Measurements from ENCODE around the gene WDR81.
A peak's percentile ranks its signal among the peaks of the same experiment; 100 is the strongest.
"Not testable (repeated sequence)": the region's sequence is repeated elsewhere in the genome, so short reads cannot be mapped to it uniquely, and the experiment has no call there.

Gene WDR81

DNA sequence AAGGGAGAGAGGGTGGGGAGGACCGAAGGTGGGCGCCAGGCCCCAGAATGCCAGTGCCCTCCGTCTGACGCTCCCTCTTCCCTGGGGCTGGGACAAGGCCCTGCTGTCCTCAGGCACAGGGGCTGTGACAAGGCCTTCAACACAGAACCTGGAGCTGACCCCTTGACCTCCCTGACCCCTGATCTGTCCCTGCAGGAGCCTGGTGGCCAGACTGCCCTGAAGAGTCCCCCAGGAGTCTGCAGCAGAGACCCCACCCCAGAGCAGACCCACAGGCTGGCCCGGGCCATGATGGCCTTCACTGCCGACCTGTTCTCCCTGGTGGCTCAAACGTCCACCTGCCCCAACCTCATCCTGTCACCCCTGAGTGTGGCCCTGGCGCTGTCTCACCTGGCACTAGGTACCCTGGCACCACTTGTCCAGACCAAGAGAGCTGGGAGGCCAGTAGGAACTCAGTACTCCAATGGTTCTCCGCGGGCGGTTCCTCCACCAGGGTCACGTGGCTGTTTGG, 21.1 kb downstream of the WDR81 start:
- DNase-seq, result no peak
- in situ Hi-C loops (cut with MboI; ENCODE audit: low pct_unique_long_range_greater_than_20kb, low sequenced_read_pairs), result no loop called here

DNA sequence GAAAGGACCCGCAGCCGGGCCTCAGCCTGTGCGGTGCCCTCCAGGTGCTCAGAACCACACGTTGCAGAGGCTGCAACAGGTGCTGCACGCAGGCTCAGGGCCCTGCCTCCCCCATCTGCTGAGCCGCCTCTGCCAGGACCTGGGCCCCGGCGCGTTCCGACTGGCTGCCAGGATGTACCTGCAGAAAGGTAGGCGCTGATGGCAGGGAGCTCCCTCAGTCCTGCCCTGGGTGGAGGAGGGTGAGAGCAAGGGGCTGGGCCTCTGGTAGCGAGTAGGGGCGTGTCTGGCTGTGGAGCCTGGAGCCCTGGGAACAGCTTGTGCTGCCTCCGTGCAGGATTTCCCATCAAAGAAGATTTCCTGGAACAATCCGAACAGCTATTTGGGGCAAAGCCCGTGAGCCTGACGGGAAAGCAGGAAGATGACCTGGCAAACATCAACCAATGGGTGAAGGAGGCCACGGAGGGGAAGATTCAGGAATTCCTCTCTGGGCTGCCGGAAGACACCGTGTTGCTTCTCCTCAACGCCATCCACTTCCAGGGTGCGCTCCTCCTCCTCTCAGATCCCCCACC, 22.6 kb downstream of the WDR81 start:
- in situ Hi-C loops (cut with MboI; ENCODE audit: low pct_unique_long_range_greater_than_20kb, low sequenced_read_pairs), result no loop called here
- DNase-seq, result no peak

DNA sequence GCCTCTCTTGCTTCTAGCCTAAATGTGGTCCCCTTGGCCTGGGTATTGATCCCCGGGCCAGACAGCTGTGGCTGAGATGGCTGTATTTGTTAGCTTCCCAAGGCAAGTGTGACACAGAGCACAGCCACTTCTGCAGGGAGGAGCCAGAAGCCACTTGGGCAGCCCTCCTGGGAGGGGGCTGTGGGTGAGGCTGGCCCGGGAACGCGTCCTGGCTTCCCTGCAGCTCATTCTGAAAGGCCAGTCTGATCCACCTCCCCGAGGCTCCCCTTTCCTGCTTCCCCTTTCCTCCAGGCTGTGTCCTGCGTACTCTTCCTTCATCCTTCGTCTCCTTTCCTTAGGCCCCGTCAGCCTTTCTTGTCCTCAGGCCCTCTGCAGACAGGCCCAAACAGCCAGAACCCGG, 26.1 kb downstream of the WDR81 start:
- no peak for DNase-seq
- in situ Hi-C loops (cut with MboI; ENCODE audit: low pct_unique_long_range_greater_than_20kb, low sequenced_read_pairs), result no loop called here

DNA sequence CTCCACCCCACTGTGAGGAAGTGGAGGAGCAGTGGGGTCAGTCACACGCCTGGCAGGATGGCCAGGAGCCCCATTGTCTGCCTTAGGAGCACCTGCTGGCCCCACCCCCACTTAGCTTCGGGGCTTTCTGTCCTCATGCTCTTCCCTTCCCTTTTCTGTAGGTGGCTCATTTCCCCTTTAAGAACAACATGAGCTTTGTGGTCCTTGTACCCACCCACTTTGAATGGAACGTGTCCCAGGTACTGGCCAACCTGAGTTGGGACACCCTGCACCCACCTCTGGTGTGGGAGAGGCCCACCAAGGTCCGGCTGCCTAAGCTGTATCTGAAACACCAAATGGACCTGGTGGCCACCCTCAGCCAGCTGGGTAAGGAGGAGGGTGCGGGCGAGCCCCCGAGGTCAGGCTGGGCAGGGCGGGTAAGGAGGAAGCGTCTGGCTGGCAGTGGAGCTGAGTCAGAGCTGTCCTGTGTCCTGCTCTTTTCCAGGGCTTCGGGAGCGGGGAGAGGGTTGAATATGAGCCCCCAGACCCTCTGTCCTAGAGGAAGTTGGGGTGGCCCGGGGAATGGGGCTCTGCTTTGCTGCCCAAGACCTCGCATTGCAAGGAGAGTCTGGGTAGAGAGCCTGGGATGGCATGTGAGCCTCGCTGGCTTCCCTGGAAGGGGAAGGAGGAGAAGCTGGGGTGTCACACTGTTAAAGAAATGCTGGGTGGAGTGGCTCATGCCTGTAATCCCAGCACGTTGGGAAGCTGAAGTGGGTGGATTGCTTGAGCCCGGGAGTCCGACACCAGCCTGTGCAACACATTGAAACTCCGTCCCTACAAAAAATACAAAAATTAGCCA, 28.1 kb downstream of the WDR81 start:
- in situ Hi-C loops (cut with MboI; ENCODE audit: low pct_unique_long_range_greater_than_20kb, low sequenced_read_pairs), result no loop called here
- peak; percentile 78 for DNase-seq

DNA sequence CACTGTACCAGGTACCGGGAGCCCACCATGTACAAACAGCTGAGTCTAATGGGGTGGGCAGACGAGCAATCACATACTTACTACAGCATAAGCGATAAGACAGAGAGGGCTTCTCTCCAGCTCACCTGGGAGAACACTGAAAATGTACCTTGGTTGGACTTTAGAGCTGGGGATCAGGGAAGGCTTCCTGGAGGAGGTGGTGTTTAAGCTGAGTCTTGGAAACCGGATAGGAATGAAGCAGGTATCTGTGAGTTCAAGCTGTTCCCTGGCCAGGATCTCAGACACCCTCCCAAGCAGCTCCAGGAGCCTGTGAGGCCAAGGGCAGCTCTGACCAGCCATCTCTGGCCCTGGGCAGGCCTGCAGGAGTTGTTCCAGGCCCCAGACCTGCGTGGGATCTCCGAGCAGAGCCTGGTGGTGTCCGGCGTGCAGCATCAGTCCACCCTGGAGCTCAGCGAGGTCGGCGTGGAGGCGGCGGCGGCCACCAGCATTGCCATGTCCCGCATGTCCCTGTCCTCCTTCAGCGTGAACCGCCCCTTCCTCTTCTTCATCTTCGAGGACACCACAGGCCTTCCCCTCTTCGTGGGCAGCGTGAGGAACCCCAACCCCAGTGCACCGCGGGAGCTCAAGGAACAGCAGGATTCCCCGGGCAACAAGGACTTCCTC, 29.4 kb downstream of the WDR81 start:
- no peak for DNase-seq

DNA sequence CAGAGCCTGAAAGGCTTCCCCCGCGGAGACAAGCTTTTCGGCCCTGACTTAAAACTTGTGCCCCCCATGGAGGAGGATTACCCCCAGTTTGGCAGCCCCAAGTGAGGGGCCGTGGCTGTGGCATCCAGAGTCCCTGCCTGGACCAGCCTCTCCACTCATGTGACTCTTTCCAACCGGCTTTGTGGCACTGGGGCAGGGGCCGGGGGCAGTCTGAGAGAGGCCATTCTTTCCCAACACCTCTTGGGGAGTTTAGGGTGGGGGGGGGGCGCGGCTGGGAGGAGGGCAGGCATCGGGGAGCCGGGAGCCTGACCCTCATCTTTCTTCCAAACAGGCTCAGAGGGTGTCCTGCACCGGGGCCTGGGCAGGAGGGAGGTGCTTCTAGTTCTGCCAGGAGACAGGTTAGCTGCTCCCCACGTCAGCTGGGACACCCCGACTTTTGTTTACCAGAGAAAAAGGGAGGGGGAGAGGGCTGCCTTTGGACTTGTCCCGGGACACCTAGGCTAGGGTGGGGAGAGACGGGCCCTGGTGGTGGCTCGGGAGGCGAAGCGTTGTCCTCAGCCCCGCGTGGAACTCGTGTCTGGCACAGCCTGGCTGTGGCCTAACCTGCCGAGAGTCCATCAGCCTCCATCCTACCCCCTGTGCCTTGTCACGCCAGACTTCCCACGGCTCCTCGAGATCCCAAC, 30.1 kb downstream of the WDR81 start:
- in situ Hi-C loops (cut with MboI; ENCODE audit: low pct_unique_long_range_greater_than_20kb, low sequenced_read_pairs), result no loop called here
- no peak for DNase-seq

More for the DNA sequence above, 29.4 kb downstream of the WDR81 start:
- in situ Hi-C loops (cut with MboI; ENCODE audit: low pct_unique_long_range_greater_than_20kb, low sequenced_read_pairs), result no loop called here

DNA sequence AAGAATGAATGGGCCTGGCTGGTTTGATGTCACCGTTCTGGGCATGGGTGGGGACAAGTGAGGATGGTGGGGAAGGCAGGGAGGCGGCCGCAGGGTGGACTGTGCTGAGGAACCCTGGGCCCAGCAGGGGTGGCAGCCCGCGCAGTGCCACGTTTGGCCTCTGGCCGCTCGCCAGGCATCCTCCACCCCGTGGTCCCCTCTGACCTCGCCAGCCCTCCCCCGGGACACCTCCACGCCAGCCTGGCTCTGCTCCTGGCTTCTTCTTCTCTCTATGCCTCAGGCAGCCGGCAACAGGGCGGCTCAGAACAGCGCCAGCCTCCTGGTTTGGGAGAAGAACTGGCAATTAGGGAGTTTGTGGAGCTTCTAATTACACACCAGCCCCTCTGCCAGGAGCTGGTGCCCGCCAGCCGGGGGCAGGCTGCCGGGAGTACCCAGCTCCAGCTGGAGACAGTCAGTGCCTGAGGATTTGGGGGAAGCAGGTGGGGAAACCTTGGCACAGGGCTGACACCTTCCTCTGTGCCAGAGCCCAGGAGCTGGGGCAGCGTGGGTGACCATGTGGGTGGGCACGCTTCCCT, 30.8 kb downstream of the WDR81 start:
- in situ Hi-C loops (cut with MboI; ENCODE audit: low pct_unique_long_range_greater_than_20kb, low sequenced_read_pairs), result no loop called here
- DNase-seq, result no peak

DNA sequence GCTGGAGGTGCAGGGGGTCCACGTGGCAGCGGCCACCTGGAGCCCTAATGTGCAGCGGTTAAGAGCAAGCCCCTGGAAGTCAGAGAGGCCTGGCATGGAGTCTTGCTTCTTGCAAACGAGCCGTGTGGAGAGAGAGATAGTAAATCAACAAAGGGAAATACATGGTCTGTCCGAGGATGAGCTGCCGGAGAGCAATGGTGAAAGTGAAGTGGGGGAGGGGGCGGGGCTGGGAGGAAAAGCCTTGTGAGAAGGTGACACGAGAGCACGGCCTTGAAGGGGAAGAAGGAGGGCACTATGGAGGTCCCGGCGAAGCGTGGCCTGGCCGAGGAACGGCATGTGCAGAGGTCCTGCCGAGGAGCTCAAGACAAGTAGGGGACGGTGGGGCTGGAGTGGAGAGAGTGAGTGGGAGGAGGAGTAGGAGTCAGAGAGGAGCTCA, 31.3 kb downstream of the WDR81 start:
- no peak for DNase-seq

DNA sequence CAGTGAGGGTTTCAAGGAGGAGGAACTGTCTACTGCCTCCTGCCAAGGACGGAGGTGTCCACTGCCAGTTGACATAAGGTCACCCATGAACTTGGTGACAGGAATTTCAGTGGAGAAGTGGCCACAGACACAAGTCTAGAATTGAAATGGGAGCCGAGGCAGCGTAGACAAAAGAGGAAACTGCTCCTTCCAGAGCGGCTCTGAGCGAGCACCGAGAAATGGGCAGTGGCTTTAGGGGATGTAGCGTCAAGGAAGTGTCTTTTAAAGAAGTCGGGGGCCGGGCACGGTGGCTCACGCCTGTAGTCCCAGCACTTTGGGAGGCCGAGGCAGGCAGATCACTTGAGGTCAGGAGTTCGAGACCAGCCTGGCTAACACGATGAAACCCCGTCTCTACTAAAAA, 34.3 kb downstream of the WDR81 start:
- DNase-seq, result peak; percentile 54
- in situ Hi-C loops (cut with MboI; ENCODE audit: low pct_unique_long_range_greater_than_20kb, low sequenced_read_pairs), result no loop called here

More for the DNA sequence above, 31.3 kb downstream of the WDR81 start:
- in situ Hi-C loops (cut with MboI; ENCODE audit: low pct_unique_long_range_greater_than_20kb, low sequenced_read_pairs), result no loop called here

DNA sequence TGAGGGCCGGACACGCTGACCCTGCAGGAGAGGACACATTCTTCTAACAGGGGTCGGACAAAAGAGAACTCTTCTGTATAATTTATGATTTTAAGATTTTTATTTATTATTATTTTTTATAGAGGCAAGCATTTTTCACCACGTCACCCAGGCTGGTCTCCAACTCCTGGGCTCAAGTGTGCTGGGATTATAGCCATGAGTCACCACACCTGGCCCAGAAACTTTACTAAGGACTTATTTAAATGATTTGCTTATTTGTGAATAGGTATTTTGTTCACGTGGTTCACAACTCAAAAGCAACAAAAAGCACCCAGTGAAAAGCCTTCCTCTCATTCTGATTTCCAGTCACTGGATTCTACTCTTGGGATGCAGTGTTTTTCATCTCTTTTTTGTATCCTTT, 35.0 kb downstream of the WDR81 start:
- no peak for DNase-seq
- in situ Hi-C loops (cut with MboI; ENCODE audit: low pct_unique_long_range_greater_than_20kb, low sequenced_read_pairs), result no loop called here

DNA sequence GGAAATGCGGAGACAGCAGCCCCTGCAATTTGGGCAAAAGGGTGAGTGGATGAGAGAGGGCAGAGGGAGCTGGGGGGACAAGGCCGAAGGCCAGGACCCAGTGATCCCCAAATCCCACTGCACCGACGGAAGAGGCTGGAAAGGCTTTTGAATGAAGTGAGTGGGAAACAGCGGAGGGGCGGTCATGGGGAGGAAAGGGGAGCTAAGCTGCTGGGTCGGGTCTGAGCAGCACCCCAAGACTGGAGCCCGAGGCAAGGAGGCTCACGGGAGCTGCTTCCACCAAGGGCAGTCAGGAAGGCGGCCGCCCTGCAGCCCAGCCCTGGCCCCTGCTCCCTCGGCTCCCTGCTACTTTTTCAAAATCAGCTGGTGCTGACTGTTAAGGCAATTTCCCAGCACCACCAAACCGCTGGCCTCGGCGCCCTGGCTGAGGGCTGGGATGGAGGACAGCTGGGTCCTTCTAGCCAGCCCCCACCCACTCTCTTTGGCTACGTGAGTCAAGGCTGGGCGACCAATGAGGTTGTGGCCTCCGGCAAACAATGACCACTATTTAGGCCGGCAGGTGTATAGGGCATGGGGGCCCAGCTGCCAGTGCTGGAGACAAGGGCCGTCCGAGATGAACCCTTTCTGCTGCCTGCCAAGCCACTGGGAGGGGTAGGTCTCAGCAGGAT, 37.9 kb downstream of the WDR81 start:
- in situ Hi-C loops (cut with MboI; ENCODE audit: low pct_unique_long_range_greater_than_20kb, low sequenced_read_pairs), result no loop called here
- no peak for DNase-seq

DNA sequence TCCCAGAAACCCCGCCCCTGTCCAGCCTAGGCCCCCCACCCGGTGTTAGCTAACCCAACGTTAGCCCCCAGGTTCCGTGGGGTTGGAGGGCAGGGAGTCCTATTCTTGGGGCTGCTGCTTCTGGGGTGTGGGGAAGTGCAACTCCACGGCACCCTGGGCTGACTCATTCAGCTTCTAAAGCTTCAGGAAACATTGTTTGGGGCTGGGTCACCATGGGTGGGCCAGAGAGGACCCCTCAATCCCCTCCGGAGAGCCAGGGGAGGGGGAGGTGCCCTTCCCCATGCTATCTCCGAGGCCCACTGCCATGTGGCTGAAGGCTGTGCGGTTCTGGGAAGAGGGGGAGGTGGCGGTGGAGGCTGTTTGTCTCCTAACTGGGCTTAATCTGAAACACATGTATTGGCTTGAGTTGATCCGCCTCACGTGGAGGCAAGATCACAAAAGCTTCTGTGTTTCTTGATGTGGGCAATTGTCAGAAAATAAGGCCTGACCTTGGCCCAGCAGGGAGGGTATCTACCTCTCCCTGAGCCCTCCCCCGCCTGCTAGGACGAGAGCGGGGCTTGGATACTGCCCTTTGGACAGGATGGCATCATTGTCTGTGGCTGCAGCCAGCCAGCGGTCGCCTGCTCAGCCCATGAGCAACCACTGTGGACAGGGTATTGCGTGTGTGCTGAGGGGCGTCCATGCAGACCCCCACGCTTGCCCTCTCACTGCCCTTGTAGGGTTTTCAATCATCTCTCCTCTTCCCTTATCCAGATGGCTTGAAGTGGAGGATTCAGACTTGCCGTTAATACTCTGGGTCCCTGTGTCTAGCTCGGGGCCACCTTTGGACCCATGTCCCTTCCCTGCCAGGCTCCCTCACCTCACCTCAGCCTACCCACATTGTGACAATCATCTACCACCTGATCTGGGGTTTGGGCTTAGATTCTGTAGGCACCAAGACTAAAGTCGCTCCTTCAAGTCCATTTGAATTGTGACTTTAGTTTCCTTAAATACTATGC, 38.7 kb downstream of the WDR81 start:
- in situ Hi-C loops (cut with MboI; ENCODE audit: low pct_unique_long_range_greater_than_20kb, low sequenced_read_pairs), result no loop called here

DNA sequence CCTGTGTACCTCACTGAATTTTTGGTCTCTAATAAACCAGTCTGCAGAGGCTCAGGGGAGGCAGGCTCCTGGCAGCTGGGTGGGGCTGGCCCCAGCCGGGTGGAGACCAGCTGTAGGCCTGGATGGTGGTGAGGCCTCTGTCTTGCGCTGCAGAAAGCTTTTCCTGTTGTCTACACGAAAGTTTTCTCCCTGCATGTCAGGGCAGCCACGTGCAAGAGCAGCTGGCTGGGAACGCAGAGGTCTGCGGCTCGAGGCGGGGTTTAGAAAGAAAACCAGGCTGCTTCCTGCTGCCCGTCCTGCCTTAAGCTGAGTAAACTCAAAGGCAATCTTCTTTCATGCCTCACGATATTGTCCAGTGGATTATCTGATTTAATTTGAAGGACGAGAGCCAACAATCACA, 39.8 kb downstream of the WDR81 start:
- in situ Hi-C loops (cut with MboI; ENCODE audit: low pct_unique_long_range_greater_than_20kb, low sequenced_read_pairs), result no loop called here
- peak; percentile 82 for DNase-seq

More for the DNA sequence above, 38.7 kb downstream of the WDR81 start:
- peak; percentile 48 for DNase-seq

DNA sequence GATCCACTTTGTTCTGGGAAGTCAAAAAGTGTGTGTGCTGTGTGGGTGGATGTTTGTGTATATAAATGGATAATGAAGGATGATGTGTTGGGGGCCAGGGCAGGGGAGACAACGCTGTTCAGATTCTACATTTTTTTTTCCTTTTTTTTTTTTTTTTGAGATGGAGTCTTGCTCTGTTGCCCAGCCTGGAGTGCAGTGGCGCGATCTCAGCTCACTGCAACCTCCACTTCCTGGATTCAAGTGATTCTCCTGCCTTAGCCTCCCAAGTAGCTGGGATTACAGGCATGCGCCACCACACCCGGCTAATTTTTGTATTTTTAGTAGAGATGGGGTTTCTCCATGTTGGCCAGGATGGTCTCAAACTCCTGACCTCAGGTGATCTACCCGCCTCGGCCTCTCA, 40.2 kb downstream of the WDR81 start:
- in situ Hi-C loops (cut with MboI; ENCODE audit: low pct_unique_long_range_greater_than_20kb, low sequenced_read_pairs); DNase-seq: not testable (repeated sequence)

DNA sequence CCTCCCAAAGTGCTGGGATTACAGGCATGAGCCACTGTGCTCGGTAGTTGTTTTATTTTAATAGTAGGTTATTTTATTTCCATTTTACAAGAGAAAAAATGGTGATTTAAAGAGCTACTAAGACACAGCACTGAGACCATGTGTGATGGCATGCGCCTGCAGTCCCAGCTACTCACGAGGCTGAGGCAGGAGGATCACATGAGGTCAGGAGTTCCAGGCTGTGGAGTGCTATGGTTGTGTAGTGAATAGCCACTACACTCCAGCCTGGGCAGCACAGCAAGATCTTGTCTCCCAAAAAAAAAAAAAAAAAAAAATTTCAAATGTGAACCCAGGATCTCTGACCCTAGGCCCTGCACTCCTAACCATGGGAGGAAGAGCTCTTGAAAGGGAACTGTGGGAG, 41.1 kb downstream of the WDR81 start:
- in situ Hi-C loops (cut with MboI; ENCODE audit: low pct_unique_long_range_greater_than_20kb, low sequenced_read_pairs), result no loop called here
- no peak for DNase-seq

DNA sequence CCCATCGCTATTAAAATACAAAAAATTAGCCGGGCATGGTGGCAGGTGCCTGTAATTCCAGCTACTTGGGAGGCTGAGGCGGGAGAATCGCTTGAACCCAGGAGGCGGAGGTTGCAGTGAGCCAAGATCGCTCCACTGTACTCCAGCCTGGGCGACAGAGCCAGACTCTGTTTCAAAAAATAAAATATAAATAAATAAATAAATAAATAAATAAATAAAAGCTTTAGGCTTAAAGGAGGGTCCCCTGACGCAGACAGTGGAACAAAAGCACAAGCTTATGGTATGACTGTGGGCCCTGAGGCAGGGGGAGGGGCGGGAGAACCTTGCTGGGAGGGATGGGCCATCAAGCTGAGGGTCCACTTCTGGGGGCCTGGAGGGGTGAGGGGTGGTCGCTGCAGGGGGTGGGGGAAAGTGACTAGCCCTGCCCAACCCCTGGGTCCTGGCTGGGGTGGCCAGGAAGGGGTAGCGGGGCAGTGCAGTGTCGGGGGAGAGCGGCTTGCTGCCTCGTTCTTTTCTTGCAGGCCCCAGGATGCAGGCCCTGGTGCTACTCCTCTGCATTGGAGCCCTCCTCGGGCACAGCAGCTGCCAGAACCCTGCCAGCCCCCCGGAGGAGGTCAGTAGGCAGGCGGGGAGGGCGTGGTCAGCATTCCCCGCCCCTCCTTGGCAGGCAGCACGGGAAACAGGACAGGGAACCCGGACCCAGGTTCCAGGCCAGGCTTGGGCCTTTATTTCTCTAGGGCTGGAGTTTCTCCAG, 42.1 kb downstream of the WDR81 start:
- DNase-seq, result no peak
- in situ Hi-C loops (cut with MboI; ENCODE audit: low pct_unique_long_range_greater_than_20kb, low sequenced_read_pairs), result no loop called here

DNA sequence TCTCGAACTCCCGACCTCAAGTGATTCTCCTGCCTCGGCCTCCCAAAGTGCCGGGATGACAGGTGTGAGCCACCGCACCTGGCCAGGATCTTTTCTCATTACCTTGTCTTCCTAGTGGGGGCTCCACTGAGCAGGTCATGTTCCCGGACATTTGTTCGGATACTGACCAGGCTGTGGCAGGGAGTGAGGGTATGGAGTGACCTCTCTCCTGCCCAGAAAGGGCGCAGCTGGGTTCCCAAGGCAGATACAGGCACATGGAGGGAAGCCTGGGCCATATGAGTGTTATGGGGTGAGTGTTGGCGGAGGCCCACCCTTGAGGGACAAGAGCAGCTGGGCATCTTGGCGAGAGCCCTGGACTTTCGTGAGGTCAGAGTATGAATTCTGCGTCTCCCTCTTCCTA, 42.9 kb downstream of the WDR81 start:
- no peak for DNase-seq
- in situ Hi-C loops (cut with MboI; ENCODE audit: low pct_unique_long_range_greater_than_20kb, low sequenced_read_pairs), result no loop called here

Measured in KBM-7 (cell line).